ENCODE results near the gene BCDIN3D. TPM values are rescaled to one million over a fixed set of nuclear protein-coding genes. Genes with fewer than 3 reads are reported as not detected.

BCDIN3D gene
- total and polyA plus RNA-seq, 5 donors from 2014 or later, result 4.6 to 9.8 (median 8.6) TPM

DNA sequence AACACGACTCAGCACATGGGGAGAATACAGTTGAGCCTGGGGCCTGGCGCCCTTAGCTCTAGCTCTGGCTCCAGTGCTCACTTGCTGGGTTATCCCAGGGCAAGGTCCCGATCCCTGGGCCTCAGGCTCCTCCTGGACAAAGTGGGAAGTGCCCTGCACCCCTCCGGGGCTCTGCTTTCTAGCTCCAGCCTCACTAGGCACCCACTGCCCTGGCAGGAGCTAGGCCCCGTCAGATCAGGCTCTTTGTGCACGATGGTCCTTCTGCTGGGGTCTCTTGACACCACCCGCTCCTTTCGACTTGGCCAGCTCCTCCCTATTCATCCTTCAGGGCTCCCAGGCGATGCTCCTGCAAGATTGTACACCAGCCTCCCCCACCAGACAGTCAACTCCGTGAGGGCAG, 38.1 kb downstream of the BCDIN3D start:
- no peak overlapping the region for H3K27ac Mint-ChIP-seq
- Histone ChIP-seq H3K27ac (ENCODE audit: insufficient read depth, low read length, poor library complexity, severe bottlenecking) (no peak overlapping the region), H3K4me3 (ENCODE audit: low read depth, low read length) (no peak overlapping the region), H3K9me3 (ENCODE audit: control insufficient read depth in 2 of 2, low read length in 2 of 2) (no peaks in the 10 kb centered on the region), H3K27me3 (ENCODE audit: control insufficient read depth, insufficient read depth, low read length) (no peaks in the 10 kb centered on the region), H3K36me3 (ENCODE audit: control insufficient read depth, insufficient read depth, low read length) (peaks cover 4% of the 10 kb centered on the region), H3K4me1 (ENCODE audit: control insufficient read depth, insufficient read depth, low read length, poor library complexity, severe bottlenecking) (no peaks in the 10 kb centered on the region)
- peaks cover 18% of the 10 kb centered on the region for H3K36me3 Mint-ChIP-seq
- DNase-seq, result no peak
- H3K4me3 Mint-ChIP-seq, result no peak overlapping the region
- H3K9me3 Mint-ChIP-seq, result no peaks in the 10 kb centered on the region
- H3K4me1 Mint-ChIP-seq, result peaks cover 0 to 2% (median 0%) of the 10 kb centered on the region in 4 donors
- ATAC-seq (ENCODE audit: low read depth in 2 of 2), result no peak
- H3K27me3 Mint-ChIP-seq, result peaks cover 5% of the 10 kb centered on the region

DNA sequence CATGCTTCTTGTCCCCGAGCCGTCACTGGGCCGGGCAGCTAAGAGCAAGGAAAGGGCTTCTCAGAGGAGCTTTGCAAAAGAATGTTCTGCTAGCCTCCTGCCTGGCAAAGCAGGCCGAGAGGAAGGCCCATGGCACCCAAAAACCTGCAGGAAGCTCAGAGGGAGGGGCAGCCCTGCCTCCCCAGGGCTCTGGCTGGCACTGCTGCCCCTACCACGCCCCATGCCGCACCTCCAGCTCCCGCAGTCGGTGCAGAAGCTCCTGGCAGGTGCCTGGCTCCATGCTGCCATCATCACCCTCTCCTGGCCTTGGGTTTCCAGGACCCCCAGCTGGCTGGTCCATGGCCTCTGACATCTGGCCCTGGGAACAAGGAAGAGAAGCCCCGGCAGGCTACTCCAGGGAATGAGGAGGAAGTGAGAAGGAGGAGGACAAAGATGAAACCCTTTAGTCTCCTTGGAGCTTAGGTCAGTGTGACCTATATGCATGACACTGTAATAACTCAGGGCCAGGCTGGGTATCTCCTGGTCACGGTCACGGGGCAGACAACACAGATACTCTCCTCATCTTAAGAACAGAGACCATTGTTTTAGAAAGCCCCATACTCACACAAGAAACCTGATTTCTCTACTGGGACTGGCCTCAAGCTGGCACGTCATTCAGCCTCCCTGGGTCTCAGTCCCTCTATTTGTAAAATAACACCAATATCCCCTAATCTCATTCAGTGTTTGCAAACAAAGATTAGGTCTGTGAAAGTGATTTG, 39.0 kb downstream of the BCDIN3D start:
- H3K27me3 ChIP-seq (ENCODE audit: control insufficient read depth, insufficient read depth, low read length), result no peaks in the 10 kb centered on the region
- Mint-ChIP-seq H3K4me1 (peaks cover 0 to 2% (median 0%) of the 10 kb centered on the region in 4 donors), H3K36me3 (peaks cover 21% of the 10 kb centered on the region), H3K27ac (no peak overlapping the region), H3K27me3 (peaks cover 5% of the 10 kb centered on the region), H3K4me3 (no peak overlapping the region), H3K9me3 (no peaks in the 10 kb centered on the region)
- no peaks in the 10 kb centered on the region for H3K4me1 ChIP-seq (ENCODE audit: control insufficient read depth, insufficient read depth, low read length, poor library complexity, severe bottlenecking)
- DNase-seq (no peak), ATAC-seq (ENCODE audit: low read depth in 2 of 2) (no peak)
- H3K36me3 ChIP-seq (ENCODE audit: control insufficient read depth, insufficient read depth, low read length), result peaks cover 4% of the 10 kb centered on the region
- H3K4me3 ChIP-seq (ENCODE audit: low read depth, low read length), result no peak overlapping the region
- H3K9me3 ChIP-seq (ENCODE audit: control insufficient read depth in 2 of 2, low read length in 2 of 2), result no peaks in the 10 kb centered on the region
- H3K27ac ChIP-seq (ENCODE audit: insufficient read depth, low read length, poor library complexity, severe bottlenecking), result no peak overlapping the region

DNA sequence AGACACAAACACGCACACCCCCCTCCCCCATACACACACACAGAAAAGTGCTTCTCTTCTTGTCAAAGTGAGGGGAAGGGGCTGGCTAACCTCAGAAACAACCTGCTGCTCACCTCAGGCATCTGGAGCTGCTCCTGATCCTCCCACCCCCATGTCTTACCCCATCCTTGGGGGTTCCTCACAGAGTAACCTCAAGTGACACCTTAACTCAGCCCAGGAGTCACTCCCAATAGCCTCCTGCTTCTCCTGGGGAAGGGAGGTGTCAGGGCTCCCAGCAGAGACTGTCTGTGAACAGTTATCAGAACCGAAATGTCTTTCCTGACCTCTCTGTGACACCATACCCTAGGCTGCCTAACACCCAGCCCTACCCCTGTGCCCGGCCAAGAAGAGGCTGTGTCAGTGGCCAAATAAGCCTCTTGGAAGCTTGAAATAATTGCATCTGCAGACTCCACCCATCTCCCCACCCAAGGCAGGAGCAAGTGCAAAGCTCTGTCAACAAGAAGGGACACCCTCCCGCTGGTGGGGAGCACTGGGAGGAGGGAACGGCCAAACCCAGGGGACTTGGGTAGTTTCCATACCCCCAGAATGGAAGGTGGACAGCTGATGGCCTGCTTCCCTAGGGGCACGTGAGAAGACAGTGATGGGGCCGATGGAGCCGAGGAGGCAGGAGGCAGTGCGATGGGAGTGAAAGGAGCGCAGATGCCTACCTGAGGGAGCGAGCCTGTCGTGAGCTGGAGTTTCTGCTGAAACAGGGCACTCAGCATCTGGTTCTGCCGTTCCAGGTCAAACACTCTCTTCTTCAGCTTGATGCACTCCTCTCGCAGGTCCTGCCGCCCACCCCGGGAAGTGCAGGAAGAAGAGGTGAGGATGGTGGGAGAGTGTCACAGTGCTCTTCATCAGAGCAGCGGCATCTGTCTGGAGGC, 41.5 kb downstream of the BCDIN3D start:
- H3K4me1 Mint-ChIP-seq, result no peaks in the 10 kb centered on the region
- no peaks in the 10 kb centered on the region for H3K27me3 Mint-ChIP-seq
- peaks cover 3% of the 10 kb centered on the region for H3K36me3 ChIP-seq (ENCODE audit: control insufficient read depth, insufficient read depth, low read length)
- no peaks in the 10 kb centered on the region for H3K27me3 ChIP-seq (ENCODE audit: control insufficient read depth, insufficient read depth, low read length)
- ATAC-seq (ENCODE audit: low read depth in 2 of 2), result no peak
- H3K4me3 Mint-ChIP-seq, result no peak overlapping the region
- DNase-seq, result no peak
- peaks cover 22% of the 10 kb centered on the region for H3K36me3 Mint-ChIP-seq
- no peaks in the 10 kb centered on the region for H3K9me3 ChIP-seq (ENCODE audit: control insufficient read depth in 2 of 2, low read length in 2 of 2)
- H3K27ac ChIP-seq (ENCODE audit: insufficient read depth, low read length, poor library complexity, severe bottlenecking), result no peak overlapping the region
- H3K4me3 ChIP-seq (ENCODE audit: low read depth, low read length), result no peak overlapping the region
- H3K27ac Mint-ChIP-seq, result no peak overlapping the region
- no peaks in the 10 kb centered on the region for H3K9me3 Mint-ChIP-seq
- H3K4me1 ChIP-seq (ENCODE audit: control insufficient read depth, insufficient read depth, low read length, poor library complexity, severe bottlenecking), result no peaks in the 10 kb centered on the region

DNA sequence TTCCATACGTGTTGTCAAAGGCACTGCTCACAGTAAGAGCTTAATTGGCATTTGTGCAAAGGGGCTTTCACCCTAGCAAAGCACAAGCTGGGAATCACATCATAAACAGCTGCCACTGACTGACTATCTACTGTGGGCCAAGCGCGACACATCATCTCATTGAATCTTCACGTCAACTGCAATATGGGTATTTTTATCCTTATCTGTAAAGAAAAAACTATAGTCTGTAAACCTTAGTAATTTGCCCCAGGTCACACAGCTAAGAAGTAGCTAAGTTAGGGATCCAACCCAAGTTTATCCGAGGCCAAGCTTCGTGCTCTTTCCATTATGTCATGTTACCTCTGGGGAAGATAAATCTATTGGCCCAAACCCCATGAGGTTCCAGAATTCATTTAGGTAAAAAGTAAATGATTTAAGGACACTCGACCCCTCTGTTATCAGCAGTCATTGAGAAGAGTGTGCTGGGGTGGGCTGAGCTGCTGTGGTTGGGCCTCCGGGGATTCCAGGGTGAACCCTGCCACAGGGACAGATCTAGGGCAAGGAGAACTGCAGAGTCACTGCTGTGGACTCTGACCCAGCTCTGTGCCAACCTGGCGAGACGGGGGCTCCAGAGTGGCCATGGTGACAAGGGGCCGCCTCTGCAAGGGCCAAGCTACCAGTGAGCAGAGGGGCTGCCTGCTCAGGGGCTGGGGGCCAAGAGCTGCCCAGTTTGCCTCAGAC, 42.3 kb downstream of the BCDIN3D start:
- Histone ChIP-seq H3K36me3 (ENCODE audit: control insufficient read depth, insufficient read depth, low read length) (peaks cover 3% of the 10 kb centered on the region), H3K4me3 (ENCODE audit: low read depth, low read length) (no peak overlapping the region), H3K4me1 (ENCODE audit: control insufficient read depth, insufficient read depth, low read length, poor library complexity, severe bottlenecking) (no peaks in the 10 kb centered on the region), H3K27ac (ENCODE audit: insufficient read depth, low read length, poor library complexity, severe bottlenecking) (no peak overlapping the region), H3K9me3 (ENCODE audit: control insufficient read depth in 2 of 2, low read length in 2 of 2) (no peaks in the 10 kb centered on the region), H3K27me3 (ENCODE audit: control insufficient read depth, insufficient read depth, low read length) (no peaks in the 10 kb centered on the region)
- no peaks in the 10 kb centered on the region for H3K27me3 Mint-ChIP-seq
- H3K27ac Mint-ChIP-seq, result no peak overlapping the region
- H3K36me3 Mint-ChIP-seq, result peaks cover 19% of the 10 kb centered on the region
- H3K4me3 Mint-ChIP-seq, result no peak overlapping the region
- H3K4me1 Mint-ChIP-seq, result no peaks in the 10 kb centered on the region
- DNase-seq, result no peak
- ATAC-seq (ENCODE audit: low read depth in 2 of 2), result no peak
- no peaks in the 10 kb centered on the region for H3K9me3 Mint-ChIP-seq

DNA sequence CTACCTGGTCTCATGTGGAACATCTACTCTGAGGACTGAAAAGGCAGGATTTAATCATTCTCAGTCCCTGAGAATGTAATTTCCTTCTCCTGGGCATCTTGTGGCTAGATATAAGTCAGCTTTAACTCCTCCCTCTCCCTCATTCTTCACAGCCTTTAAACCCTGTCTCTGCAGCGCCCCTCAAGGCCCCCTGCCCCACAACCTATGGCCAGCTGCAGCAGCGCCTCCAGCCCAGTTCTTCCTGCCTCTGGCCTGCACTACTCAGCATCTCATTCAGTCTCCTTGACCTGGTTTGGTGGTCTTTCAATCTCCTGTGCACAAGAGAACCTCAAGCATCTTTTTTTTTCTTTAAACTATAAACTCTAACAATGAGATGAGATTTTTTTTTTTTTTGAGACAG, 44.0 kb downstream of the BCDIN3D start:
- ATAC-seq (ENCODE audit: low read depth in 2 of 2), result no peak
- no peaks in the 10 kb centered on the region for H3K9me3 Mint-ChIP-seq
- no peak overlapping the region for H3K27ac Mint-ChIP-seq
- DNase-seq, result no peak
- Histone ChIP-seq H3K27ac (ENCODE audit: insufficient read depth, low read length, poor library complexity, severe bottlenecking) (no peak overlapping the region), H3K36me3 (ENCODE audit: control insufficient read depth, insufficient read depth, low read length) (peaks cover 3% of the 10 kb centered on the region), H3K4me1 (ENCODE audit: control insufficient read depth, insufficient read depth, low read length, poor library complexity, severe bottlenecking) (no peaks in the 10 kb centered on the region), H3K4me3 (ENCODE audit: low read depth, low read length) (no peak overlapping the region), H3K9me3 (ENCODE audit: control insufficient read depth in 2 of 2, low read length in 2 of 2) (no peaks in the 10 kb centered on the region), H3K27me3 (ENCODE audit: control insufficient read depth, insufficient read depth, low read length) (no peaks in the 10 kb centered on the region)
- no peak overlapping the region for H3K4me3 Mint-ChIP-seq
- H3K4me1 Mint-ChIP-seq, result no peaks in the 10 kb centered on the region
- peaks cover 6% of the 10 kb centered on the region for H3K27me3 Mint-ChIP-seq
- H3K36me3 Mint-ChIP-seq, result peaks cover 13% of the 10 kb centered on the region

DNA sequence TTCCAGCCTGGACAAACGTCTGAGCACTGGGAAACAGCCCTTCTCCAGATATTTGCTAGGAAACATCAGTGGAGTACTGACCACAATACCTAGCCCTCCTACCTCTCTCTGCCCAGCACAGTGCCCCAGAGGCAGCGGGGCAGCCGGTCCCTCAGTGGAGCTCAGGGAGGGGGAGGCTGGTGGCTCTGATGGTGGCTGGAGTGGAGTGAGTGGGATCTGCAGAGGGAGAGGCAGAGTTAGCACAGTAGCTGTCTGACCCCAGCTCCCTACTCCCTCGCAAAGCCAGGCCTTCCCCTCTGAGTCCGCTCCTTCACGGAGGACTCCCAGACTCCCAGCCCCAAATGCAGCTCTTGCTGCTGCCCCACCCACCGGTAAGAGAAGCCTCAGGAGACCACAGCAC, 44.7 kb downstream of the BCDIN3D start:
- H3K4me1 Mint-ChIP-seq, result no peaks in the 10 kb centered on the region
- ATAC-seq (ENCODE audit: low read depth in 2 of 2), result no peak
- no peak overlapping the region for H3K27ac ChIP-seq (ENCODE audit: insufficient read depth, low read length, poor library complexity, severe bottlenecking)
- no peaks in the 10 kb centered on the region for H3K9me3 ChIP-seq (ENCODE audit: control insufficient read depth in 2 of 2, low read length in 2 of 2)
- no peaks in the 10 kb centered on the region for H3K27me3 ChIP-seq (ENCODE audit: control insufficient read depth, insufficient read depth, low read length)
- DNase-seq, result no peak
- H3K4me3 ChIP-seq (ENCODE audit: low read depth, low read length), result no peak overlapping the region
- H3K9me3 Mint-ChIP-seq, result no peaks in the 10 kb centered on the region
- H3K27me3 Mint-ChIP-seq, result peaks cover 6% of the 10 kb centered on the region
- H3K4me1 ChIP-seq (ENCODE audit: control insufficient read depth, insufficient read depth, low read length, poor library complexity, severe bottlenecking), result no peaks in the 10 kb centered on the region
- H3K36me3 ChIP-seq (ENCODE audit: control insufficient read depth, insufficient read depth, low read length), result peaks cover 3% of the 10 kb centered on the region
- H3K36me3 Mint-ChIP-seq, result peaks cover 13% of the 10 kb centered on the region
- no peak overlapping the region for H3K4me3 Mint-ChIP-seq
- H3K27ac Mint-ChIP-seq, result no peak overlapping the region

DNA sequence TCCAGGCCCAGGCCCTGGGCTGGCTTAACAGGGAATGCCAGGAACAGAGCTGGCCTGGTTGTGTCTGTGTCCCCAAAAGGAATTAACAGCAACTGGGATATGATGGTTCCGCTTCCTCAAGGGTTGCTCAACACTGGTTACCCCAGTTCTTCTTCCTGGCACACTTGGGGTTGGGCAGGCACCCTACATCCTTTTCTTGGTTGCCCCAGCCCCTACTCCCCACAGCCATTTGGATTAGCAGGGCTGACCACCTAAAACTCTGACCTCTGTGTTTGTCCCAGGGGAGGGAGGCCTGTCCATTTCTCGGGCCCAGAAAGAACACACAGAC, 45.5 kb downstream of the BCDIN3D start:
- Histone ChIP-seq H3K36me3 (ENCODE audit: control insufficient read depth, insufficient read depth, low read length) (no peaks in the 10 kb centered on the region), H3K4me3 (ENCODE audit: low read depth, low read length) (no peak overlapping the region), H3K27ac (ENCODE audit: insufficient read depth, low read length, poor library complexity, severe bottlenecking) (no peak overlapping the region), H3K9me3 (ENCODE audit: control insufficient read depth in 2 of 2, low read length in 2 of 2) (no peaks in the 10 kb centered on the region), H3K27me3 (ENCODE audit: control insufficient read depth, insufficient read depth, low read length) (no peaks in the 10 kb centered on the region), H3K4me1 (ENCODE audit: control insufficient read depth, insufficient read depth, low read length, poor library complexity, severe bottlenecking) (no peaks in the 10 kb centered on the region)
- no peaks in the 10 kb centered on the region for H3K9me3 Mint-ChIP-seq
- no peaks in the 10 kb centered on the region for H3K4me1 Mint-ChIP-seq
- ATAC-seq (ENCODE audit: low read depth in 2 of 2), result no peak
- H3K27me3 Mint-ChIP-seq, result peaks cover 6% of the 10 kb centered on the region
- peaks cover 9% of the 10 kb centered on the region for H3K36me3 Mint-ChIP-seq
- H3K27ac Mint-ChIP-seq, result no peak overlapping the region
- DNase-seq, result no peak
- H3K4me3 Mint-ChIP-seq, result no peak overlapping the region

All from CD4-positive, CD25-positive, alpha-beta regulatory T cell (primary cell).